ENCODE measurements around the gene EFL1.
"Not testable (repeated sequence)": the region's sequence is repeated elsewhere in the genome, so short reads cannot be mapped to it uniquely, and the experiment has no call there.

EFL1 gene

DNA sequence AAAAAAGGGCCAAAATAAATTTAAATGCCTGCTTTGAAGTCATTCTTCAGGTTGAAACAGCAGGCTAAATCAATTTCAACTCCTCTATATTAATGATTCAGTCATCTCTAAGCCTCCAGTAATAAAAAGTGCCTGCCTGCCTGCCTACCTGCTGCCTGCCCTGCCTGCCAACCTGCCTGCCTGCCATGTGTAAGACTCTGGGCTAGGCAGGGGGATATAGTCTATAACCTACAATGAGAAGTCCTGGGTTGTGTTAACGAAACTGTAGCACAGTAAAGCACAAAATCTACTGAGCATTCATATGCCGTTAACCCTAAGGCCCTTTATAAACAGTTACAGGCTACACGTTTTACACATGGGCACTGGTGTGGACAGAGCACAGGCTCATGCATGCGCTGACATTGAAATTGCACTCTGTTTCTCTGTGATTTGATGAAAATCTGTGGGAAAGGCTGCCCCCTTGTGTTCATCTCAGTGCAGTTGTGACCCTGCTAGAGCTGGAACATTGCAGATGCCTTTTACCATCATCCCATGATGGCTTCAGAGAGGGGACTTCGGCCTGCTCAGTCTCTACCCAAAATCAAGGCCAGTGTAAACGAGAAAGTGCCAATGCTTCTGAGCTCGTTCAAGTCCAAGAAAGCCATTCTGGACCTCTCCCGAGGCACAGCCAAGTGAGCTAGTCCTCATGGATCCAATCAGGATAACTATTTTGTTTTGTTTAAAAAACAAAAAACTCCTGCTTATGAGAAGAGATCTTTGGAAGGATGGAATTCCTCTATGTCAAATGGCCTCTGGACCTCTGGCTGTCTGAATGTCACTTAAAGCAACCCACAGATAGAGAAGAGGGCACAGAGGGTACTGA lies 64.6 kb downstream of the EFL1 start:
- DNase-seq (ENCODE audit: low read depth, low spot score) = no peak

DNA sequence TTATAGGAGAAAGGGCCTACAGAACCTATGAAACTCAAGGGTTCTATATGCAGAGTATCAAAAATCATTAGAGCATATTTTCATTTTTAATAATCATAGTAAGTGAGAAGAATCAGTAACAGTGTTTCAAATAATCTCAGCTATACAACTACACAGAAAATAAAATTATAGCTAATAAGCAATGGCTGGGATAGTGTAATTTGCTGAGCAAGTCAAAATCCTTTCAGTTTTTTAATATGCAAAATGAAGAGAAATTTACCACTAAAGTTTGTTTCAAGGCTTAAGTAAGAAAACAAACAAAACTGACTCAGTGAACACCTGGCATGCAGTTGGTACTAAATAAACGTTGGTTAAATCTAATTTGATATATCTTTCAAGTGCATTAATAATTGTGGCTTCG lies 66.2 kb downstream of the EFL1 start:
- no peak for DNase-seq (ENCODE audit: low read depth, low spot score)

DNA sequence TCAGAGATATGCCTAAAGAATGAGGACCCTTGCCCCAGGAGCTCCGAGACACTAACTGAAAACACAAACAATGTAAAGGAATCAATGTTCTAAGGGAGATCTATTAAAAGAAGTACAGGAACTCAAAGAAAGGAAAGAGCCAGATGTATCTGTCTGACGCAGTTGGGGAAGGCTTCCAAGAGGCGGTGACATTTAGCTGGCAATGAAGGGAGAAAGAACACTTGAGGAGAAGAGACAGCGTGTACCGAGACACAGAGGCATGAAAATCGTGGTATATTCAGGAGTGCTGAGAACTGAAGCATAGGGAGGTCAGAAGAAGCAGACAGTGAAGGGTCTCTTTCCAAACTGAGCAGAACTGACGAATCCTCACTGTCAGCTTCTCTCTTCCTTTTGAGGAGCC lies 66.7 kb downstream of the EFL1 start:
- not testable (repeated sequence) for DNase-seq (ENCODE audit: low read depth, low spot score)

DNA sequence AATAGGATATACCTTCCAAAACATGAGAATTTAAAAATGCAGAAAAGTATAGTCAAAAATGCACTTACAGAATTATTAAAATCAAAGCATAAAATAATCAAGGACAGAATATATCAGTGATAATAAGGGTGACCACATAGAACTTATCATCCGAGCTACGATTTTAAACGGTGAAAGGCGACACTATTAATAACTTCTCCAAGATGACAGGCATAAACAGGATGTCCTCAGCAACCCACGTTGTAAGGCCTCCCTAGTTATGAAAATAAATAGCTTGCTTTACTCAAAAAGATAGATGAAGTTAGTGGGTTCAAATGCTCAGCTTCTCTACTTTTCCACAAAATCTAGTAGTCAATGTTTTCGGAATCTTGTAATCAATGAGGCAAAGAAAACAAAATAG lies 68.0 kb downstream of the EFL1 start:
- not testable (repeated sequence) for DNase-seq (ENCODE audit: low read depth, low spot score)

DNA sequence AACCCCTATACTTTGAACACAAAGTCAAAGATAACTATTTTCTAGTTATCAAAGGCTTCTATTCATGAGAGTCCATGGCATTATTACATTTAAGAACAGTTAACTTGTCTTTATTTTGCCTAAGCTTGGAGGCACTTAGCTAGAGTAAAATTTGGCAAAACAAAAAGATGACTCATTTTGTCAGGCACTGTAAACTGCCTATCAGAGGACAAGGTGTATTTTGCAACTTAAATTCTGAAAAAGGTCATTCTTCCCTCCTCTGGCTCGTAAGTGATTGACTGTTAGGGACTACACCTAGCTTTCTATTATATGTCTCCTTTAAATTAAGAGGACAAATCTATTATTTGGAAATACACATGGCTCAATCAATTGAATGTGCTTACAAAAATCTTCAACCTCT lies 69.1 kb downstream of the EFL1 start:
- not testable (repeated sequence) for DNase-seq (ENCODE audit: low read depth, low spot score)

DNA sequence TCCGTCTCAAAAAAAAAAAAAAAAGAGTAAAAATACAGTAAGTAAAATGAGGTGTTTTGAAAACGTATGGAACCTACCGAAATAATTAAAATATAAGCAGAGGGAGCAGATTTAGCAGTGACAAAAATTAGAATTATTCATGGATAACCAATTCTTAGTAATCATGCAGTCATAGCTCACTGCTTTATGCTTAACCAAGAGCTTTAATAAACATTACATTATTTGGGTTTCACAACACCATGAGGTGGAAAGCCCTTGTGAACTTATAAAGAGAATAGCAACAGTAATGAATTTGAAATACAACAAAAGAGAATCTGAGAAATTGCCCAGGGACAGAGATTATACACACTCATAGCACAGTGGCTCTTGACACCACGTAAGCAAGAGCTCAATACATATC lies 70.1 kb downstream of the EFL1 start:
- DNase-seq (ENCODE audit: low read depth, low spot score) = not testable (repeated sequence)

DNA sequence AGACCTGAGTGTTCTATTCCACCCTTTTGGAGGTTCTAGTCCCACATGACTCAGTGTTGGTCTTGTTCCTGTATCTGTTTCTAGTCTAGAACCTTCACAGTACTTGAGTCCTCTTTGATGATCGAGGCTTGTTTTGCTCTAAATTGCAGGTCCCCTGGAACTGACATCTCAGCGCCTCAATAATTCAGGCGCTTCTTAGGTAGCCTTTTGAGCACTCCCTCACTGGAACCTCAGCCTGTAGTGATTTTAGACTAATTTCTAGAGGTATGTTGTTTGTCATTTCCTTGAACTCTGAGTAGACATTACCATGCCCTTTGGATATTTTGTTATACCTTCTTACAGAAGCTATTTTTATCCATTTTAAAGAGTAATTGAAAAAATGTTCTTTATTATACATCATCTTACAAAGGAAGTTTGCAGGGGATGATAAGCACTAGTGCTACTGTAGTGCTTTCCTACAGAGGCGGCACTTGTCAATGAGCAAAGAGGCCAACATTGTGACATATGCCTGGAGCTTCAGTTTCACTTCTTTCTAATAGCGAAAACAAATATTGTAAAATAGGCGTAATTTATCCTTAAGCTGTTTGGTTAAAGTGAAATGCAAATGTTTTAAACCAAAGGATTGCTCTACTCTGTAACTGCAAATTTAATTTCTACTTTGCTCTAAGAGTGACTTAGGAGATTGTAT lies 75.7 kb downstream of the EFL1 start:
- DNase-seq (ENCODE audit: low read depth, low spot score) = no peak

DNA sequence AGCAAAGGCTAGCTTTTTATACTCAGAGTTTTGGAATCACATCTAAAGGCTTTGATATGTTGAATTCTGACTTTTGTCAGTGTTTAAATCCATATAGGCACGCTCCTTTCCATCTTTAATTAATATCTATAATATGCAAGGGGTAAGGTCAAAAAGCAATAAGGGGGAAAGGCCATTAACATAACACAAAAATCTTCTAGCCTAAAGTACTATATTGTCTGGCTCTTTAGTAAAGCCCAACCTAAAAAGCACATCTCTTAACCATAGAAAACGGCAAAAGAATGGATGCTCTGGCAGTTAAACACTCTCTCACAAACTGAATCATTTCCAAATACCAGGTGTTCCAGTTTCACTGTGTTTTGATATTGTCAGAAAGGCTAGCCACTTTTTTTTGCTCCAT lies 76.4 kb downstream of the EFL1 start:
- no peak for DNase-seq (ENCODE audit: low read depth, low spot score)

DNA sequence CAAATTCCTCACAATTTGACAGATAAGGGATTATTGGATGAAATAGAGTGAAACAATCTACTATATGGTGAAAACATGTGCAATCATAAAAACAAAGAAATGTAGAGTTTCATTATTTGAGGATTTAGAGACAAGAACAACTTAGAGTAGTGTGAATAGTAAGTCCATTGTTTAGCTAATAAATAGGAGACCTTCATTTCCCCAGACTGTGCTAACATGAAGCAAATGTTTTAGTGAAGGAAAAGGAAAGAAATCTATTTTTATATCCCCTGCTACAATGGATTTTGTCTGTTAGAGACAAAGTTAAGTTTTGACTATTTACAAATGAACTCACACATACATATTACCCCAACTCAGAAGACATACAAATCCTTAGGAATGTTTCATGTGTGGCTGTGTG lies 77.8 kb downstream of the EFL1 start:
- no peak for DNase-seq (ENCODE audit: low read depth, low spot score)

DNA sequence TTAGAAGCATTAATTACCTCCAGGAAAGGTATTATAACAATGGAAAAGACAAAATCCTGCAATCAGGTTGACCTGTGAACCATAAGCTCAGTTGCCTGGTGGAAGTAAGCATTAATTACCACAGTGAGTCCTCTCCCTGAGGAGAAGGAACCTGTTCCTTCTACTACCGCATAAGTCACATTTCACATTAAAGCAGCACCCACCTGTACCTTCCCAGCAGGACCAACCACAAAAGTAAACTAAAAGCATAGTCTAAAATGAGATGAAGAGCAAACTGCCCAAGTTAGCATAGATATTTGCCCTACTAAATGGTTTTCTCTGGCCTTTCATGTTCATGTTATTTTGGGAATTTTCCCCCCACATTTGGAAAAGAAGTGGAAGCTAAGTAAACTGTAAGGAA lies 78.2 kb downstream of the EFL1 start:
- DNase-seq (ENCODE audit: low read depth, low spot score) = no peak

DNA sequence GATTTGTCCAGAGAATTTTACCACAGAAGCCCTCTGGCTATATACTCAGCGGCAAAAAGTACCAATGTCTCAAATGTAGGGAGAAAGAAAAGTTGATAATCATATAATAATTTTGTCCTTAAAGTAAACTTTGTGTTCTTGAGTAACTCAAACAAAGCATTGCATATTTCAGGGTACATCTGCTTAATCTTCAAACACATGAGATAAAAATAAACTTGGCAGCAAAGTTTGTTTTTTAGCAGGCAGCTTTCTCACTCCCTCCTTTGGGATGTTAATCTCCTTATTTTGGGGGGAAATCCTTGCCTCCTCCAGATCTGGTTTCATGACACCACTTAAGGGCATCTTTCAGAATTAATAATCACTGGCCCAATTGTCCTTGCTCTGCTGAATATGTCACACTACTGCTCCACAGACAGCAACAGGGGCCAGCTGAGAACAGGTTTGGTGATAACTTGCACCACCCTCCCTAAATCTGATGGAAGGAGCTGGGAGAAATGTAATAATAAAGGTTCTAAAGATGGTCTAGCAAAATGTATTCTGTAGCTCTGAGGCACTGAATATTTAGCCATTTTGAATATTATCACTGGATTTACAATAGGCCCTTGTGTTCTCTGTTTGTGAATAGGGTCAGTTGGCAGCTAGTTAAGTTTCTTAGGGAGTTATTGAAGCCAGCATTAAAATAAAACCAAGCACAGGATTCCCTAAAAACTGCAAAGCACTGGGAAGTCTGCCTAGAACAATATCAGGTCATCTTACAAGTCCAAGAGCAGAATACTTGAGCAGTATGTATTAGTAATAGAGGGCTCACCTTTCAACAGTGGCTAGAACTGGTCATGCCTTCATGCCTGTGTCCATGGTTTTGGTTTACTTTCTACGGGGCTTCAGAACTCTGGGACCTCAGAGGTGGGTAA lies 79.2 kb downstream of the EFL1 start:
- peak; percentile 82 for DNase-seq (ENCODE audit: low read depth, low spot score)

DNA sequence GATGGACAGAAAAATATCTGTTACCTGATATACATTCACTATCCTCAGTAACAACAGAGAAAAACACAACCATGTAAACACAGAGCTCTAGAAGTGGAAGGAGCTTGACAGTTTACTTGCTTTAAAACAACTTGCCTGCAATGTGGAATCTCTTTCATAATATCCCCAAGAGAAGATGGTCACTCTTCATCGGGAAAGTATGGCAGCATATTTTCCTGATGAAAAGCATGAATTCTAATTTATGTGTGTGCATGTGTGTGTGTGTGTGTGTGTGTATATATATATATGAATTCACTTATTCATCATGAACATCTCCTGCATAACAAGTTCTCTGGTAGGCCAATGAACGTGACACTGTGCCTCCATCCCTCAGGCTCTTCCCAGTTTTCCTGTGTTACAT lies 81.2 kb downstream of the EFL1 start:
- DNase-seq (ENCODE audit: low read depth, low spot score) = no peak

DNA sequence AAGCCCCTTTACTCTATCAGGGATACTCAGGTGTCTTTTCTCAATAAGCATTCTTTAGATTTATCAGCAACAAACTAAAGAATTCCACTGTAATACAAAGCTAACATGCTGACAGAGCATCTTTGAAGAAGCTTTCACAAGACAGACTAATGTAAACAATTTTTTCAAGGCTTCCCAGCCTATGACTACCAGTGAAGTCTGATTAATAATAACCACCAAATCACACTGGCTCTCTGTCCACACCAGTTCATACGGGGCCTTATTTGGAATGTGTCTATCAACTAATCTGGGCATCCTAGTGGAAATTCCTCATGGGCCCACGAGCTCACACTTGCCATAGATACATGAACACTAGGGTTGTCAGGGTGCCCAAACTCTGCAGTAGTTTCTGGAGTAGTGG lies 84.5 kb downstream of the EFL1 start:
- DNase-seq (ENCODE audit: low read depth, low spot score) = no peak

DNA sequence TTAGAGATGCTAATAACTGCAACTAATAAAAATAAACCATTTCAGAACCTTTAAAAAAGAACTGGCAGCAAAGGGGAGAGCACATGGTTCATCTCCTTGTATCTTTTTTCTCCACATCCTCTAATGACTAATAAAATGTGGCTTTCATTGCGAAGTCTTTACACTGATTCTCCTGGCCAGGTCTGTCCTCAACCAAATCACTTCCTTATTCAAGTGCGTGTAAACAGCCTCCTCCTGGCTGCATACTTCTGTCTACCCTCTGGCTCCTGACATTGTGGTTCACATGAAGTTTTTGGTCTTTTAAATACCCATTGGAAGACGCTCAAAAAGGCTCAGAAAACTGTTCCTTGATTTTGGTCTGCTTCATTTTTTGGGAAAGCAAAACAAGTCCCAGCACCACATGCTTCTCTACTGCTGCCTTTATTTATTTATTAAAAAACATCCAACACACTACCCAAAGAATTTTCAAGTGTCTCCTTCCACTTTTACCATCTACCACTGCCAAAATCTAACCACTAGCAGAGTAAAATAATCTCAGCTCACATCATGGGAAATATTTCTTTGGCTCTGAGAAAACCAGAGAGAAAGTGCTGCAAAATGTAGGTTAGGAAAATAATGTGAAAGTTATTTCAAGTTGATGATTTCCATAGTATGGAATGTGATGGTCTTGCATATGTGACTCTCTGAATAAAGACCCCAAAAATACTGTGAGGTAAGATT lies 85.1 kb downstream of the EFL1 start:
- DNase-seq (ENCODE audit: low read depth, low spot score) = no peak

DNA sequence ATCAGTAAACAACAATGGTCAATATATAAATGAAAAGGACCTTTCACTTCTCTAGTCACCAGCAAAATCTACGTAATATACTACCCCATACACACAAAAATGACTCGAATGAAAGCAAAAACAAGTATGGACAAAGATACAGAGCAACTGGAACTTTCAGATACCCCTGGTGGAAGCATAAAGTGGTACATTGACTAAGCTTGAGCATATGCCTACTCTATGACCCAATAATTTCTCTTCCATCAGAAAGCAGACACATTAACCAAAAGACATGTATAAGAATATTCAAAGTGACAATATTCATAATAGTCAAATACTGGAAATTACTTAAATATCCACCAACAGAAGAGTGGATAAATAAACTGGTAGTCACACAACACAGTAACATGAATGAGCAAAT lies 86.0 kb downstream of the EFL1 start:
- DNase-seq (ENCODE audit: low read depth, low spot score) = no peak

DNA sequence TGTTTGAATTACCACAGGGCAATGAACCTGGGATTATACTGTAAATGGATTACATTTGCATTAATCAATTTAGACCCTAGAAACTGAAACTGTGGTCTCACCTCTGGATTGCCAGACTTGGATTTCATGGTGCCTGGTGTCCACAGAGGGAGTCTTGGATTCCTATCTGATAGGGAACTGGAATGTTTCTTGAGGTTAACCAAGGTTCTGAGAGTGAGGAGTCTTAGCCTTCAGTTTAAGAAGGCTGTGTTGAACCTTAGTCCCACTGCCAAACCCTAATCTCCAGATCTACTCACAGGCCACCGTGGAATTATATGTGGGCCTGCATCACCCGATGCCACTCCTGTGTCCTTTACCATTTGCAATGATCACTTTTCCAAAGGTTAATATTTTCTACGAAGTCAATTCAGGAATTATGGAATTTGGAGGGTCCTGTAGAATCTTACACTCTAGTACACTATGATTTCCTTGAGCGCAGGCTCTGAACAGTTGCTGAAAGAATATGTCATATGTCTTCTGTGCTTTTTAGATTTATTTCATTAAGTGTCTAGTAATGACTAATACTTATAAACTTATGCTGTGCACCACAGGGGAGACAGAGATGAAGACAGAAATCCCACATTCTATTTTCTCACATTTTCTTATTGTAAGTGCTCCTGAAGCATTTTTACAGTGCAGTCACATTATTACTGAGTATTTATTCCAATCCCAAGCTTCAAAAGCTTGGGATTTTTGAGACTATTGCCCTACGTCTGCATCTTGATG lies 87.9 kb downstream of the EFL1 start:
- DNase-seq (ENCODE audit: low read depth, low spot score) = no peak

DNA sequence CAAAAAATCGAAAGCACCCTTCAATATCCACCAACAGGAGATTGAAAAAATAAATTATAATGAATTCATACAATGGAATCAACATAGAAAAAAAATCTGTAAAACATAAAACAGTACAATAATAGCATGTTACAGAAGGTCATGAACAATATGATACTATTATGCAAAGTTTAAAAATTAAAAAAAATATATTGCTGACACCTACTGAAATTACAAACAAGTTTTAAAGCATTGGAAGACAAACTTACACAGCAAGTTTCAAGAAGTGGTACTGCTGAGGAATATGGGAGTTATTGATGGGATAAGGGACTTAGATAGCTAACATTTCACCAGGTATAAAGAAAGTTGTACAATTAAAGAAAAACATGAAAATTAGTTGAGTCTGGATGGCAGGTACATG lies 89.4 kb downstream of the EFL1 start:
- no peak for DNase-seq (ENCODE audit: low read depth, low spot score)

DNA sequence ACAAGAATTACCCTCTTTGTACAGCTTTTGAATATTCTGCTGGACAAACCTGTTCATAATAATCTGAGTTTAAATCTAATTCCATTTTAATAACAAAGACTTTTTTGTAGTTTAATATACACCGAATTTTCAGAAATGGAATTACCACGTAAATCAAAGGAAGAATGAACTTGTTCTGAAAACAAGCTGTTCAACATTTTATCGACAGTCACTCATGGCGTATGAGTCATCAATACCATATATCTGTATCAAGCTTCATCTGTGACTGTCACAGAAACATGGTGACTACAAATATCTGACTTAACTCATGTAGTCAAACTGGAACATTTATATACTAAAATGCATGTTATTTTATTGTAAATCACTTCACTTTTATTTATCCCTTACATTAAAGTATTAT lies 90.0 kb downstream of the EFL1 start:
- no peak for DNase-seq (ENCODE audit: low read depth, low spot score)

DNA sequence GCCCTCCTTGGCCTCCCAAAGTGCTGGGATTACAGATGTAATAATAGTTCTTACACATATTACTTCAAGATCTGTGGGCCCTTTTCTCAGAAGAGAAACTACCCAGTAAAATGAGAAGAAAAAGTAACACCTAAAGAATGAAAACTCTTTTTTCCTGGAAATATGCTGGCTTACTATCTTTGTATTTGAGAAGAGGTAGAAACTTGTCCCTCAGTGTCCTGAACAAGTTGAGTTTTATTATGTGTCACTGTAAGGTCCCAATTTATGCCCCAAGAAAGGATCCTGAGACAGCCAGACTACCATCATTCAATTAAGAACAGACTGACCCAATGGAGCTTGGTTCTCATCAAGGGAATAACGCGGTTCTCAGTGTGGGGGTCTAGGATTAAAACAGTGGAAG lies 93.8 kb downstream of the EFL1 start:
- DNase-seq (ENCODE audit: low read depth, low spot score) = no peak

DNA sequence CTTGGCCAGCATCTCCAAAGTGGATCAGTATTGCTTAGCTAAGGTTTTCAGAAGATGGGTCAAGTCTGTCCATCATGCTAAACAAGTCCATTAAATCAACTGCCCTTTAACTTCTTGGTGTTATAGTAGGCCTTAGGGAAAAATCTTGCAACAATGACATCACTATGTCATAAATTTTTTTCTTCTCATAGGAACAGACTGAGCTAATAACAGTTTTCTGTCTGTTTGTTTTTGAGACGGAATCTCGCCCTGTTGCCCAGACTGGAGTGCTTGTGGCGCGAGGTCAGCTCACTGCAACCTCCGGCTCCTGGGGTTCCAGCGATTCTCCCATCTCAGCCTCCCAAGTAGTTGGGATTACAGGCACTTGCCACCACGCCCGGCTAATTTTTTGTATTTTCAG lies 94.2 kb downstream of the EFL1 start:
- no peak for DNase-seq (ENCODE audit: low read depth, low spot score)

DNA sequence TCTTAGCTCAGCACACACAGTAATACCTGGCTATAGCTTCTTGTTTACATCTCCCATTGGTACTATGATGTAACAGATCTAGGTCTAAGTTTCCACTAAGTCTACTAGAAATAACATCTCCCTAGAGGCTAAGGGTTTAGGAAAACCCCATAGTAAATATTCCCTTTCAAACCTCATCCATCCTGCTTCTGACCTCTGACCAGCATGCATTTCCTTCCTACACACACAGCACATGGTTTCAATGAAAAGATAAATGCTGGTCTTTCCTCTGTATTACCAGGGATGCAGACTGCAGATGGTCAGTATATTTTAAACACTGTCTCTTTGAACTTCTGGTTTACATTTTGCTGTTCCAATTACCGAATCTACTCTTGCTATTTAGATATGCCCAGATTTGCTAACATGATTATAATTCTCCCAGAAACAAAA lies 96.6 kb downstream of the EFL1 start:
- DNase-seq (ENCODE audit: low read depth, low spot score) = no peak
